ENCODE measurements around the gene CDC20.

- TF ChIP-seq CTCF (conservative IDR thresholded peaks at IDR 0.05 in 1 of 2, IDR thresholded peaks at IDR 0.05 in 1 of 2; ENCODE audit: extremely low read depth in 1 of 2, insufficient read depth in 1 of 2, low read depth in 1 of 2, low read length in 2 of 2) = no peak
- TF ChIP-seq EZH2 (IDR thresholded peaks at IDR 0.05; ENCODE audit: borderline replicate concordance, low read length) = no peak
Observed at GRCh38 chr1:43348809-43349593, 9.8 kb upstream of the CDC20 start.
